Left renal pelvis (tissue), 4 donors: Measurements from ENCODE around the gene POU6F2. TPM values are rescaled to one million over a fixed set of nuclear protein-coding genes. Genes with fewer than 3 reads are reported as not detected.

Source experiments
- DNase-seq, 4 donors: peaks; one replicate each; pipeline ENCODE4 v3.0.0-alpha.2; 2013; ENCODE audit warnings: low read depth in 4 of 4, low spot score in 3 of 4
- polyA plus RNA-seq, 4 donors: library from polyadenylated mRNA; unstranded; fragments of 120-200 nt; gene quantifications; one replicate each; pipeline ENCODE4 v1.2.1, GENCODE V29; 2013; ENCODE audit not compliant: insufficient read length in 4 of 4

POU6F2 gene
- polyA plus RNA-seq, 4 donors, result 0.03 to 0.33 (median 0.15) TPM

DNA sequence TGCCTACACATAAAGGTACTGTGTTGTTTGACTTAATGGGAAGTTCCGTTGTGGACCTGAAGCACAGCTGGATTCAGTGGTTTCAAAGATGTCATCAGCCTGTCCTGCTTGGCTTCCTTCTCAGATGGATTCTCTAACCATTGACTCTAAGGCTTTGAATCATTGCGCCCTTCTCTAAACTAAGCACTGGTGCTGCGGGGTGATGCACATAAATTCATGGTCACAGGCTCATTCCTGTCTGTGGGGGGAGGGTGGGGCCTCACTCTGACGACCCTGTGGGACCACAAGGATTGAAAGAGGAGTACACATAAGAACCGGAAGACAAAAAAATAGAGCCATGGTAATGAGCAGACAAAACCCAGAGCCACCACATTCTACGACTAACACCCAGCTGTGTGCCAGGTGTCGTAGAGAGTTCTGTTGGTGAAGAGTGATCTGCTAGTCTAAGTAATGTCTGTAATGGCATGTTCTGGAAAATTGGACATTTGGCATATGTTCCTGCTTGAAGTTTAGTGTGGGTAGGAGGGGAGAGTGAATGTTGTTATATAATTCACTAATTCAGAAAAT lies 491.2 kb downstream of the POU6F2 start:
- no peak for DNase-seq

DNA sequence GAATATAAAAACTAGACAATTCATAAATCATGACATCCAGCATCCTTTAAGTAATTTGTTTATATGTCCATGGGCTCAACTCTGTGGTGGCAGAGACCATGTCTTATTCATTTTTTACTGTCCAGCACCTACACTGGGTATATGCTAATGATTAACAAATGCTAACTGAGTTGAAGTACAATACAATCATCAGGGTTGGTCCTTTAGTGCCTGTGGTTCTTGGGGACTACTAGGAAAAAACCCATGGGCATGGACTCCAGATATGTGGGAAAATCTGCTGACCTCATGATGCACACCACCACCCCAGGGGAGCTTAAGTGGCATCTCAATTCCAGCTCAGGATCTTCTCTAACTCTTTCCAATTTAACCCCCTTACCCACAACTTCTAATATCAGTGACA lies 503.2 kb downstream of the POU6F2 start:
- no peak for DNase-seq

DNA sequence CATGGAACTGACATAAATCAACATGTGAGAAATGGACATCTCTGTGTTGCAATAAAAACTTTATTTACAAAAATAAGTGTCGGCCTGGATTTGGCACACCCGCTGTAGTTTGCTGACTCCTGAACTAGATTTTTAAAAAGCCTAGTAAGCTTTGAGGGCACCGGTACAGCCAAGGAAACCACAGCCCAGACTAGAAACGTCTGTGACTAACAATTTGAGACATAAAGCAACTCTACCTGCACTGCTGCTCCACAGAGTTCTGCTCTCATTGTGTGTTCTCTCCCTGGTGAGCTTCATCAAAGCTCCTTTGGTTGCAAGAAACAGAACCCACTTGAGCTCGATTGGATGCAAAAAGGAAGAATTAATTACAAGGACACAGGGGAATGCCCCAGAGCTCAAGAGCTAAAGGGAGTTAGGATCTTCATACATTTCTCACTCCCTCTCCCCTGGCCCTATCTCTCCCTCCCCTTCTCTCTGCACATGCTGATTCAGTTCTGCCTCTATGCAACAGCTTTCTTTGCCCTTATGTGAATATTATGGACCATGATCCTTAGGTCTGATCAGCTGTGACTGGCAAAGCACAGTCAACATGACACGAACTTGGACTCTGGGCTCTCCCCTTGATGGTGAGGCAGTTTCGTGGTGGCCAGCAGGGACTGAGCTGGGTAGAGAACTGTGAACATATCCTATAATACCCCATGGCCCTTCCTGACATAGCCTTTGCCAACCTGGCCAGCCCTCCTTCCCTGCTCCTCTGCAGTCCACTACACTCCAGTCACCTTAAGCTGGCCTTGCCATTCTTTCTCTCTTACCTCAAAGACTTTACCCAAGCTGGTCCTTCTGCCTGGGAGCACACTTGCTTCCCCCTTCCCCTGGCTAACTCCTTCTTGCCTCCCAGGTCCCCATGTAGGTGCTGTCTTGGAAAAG lies 511.0 kb downstream of the POU6F2 start:
- no peak for DNase-seq

DNA sequence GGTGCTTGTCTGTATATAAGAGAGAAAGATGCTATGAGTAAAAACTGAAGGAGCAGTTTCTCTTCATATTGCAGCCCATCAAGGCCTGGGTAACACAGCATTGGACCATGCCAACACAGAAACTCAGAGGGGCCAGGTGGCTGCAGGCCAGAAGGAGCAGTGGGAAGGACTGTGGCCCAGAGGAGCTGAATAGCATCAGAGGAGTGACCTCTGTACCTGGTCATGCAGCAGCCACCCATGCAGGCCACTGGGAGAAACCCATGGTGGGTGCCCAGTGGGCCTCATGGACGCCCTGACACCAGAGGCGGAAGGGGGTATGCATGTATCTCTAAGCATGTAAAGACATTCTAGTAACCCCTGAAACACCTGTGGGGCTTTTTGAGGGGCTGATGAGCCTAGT lies 512.6 kb downstream of the POU6F2 start:
- no peak for DNase-seq

DNA sequence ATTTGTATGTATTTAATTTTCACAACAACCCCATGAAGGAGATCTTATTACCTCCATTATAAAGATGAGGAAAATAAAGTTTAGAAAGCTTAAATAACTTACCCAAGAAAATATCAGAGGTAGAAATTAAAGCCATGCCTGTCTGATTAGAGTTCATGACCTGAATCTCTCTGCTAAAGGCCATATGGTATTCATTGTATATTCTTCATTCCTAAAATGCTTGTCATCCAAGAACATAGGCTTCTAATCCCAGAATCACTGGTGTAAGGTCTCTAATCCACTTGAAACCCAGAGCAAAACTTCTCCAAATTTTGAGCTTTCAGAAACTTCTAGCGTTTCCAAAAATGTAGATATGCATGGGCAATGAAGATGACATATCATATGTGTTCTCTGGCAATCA lies 516.2 kb downstream of the POU6F2 start:
- DNase-seq, result no peak

DNA sequence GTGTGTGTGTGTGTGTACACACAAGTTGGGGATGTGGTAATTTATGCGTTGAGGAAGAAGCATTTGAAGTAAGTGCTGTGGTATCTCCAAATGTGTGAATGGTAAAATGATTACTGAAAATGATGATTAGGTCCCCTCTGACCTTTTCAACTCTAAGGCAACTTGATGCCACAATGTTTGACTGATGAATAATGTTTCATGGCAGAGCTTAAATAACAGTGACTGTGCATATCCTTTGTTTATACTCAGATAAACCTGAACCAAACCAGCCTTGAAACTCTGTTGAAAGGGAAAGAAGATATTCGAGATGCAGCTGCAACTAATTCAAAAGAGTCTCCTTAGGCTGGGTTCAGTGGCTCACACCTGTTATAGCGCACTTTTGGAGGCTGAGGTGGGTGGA lies 523.6 kb downstream of the POU6F2 start:
- DNase-seq, result no peak

DNA sequence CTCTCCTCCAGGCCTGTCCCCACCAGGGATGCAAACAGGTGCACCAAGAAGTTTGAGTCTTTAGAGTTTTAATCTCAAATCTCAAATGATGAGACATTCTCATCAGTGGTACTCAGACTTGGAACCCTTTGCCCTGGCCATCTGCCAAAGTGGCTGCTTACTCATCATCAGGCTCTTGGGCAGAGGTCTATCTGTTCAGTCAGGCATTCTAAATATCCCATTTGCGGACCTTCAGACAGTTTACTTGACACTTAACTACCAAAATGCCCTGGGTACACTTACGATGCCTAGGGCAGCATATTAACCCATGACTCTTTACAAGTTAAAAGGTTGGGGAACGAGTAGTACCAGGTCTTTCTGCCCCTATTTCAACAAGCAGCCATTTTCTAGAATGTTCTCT lies 527.3 kb downstream of the POU6F2 start:
- no peak for DNase-seq

DNA sequence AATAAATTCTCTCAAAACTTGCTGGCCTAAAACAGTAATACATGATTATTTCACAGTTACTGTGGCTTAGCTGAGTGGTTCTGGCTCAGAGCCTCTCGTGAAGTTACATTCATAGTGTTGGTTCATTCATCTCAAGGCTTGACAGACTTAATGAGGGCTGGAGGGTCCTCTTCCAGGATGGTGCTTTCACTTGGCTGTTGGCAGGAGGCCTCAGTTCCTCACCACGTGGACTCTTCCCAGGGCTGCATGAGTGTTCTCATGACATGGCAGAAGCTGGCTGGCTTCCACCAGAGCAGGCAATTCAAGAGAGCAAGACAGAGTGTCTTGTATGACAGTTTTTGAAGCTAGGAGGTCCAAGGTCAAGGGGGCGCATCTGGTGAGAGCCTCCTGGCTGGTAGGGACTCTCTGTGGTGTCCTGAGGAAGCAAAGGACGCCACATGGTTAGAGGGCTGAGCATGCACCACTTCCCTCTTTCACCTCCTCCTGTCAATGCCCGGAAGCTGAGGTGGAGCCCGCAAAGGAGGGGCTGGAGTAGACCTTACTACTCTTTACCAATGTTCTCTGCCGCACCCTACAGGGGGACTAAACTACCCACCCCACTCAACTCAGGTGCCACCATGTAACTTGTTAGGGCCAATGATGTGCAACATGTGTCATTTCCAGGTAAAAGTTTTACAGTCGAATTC lies 530.3 kb downstream of the POU6F2 start:
- no peak for DNase-seq

DNA sequence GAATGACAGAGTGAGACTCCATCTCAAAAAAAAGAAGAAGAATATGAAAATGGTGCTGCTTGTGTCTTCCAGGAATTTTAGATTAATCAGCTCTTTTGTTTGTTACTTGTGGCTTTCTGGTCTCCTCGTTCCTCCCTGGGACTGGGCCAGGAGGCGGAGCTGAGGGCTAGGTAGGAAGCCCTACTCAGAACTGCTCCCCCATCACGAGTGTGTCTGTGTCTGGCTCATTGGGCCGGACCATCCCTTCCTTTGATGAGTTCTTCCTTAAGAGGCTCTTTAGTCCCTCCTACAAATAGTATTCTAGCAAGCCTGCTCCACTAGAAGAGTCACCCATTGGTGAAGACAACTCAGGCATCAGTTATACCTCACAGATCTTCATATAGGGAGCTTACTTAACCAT lies 531.7 kb downstream of the POU6F2 start:
- no peak for DNase-seq

DNA sequence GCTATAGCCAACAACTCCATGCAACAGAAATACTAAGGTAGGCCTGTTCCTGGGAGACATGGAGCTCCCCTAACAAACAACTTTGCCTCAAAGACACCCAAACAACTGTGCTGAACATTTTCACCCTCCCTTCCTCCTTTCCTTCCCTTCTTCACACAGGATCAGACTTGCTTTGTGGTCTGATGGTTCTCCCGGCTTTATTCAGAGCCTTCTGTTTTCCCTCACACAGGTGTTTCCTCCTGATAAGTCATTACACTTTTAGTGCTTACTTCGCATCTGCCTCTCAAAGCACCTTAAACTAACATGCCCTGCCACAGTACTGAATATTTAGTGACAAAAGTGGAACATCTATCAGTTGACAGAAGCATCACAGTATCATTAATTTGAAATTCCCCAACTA lies 532.2 kb downstream of the POU6F2 start:
- no peak for DNase-seq

DNA sequence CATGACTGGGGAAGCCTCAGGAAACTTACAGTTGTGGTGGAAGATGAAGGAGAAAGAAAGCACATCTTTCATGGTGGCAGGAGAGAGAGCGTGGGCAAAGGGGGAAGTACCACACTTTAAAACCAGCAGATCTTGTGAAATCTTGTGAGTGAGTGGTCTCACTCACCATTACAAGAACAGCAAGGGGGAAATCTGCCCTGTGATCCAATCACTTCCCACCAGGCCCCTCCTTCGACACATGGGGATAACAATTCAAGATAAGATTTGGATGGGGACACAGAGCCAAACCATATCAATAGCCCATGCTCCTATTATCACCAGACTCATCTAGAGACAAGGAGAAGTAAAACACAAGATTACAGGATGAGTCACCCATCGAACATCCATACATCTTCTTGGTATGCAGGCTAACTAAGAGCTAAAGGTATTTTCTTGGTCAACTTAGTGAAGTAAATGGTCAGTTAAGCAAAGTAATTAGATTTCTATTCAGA lies 533.2 kb downstream of the POU6F2 start:
- DNase-seq, result no peak

DNA sequence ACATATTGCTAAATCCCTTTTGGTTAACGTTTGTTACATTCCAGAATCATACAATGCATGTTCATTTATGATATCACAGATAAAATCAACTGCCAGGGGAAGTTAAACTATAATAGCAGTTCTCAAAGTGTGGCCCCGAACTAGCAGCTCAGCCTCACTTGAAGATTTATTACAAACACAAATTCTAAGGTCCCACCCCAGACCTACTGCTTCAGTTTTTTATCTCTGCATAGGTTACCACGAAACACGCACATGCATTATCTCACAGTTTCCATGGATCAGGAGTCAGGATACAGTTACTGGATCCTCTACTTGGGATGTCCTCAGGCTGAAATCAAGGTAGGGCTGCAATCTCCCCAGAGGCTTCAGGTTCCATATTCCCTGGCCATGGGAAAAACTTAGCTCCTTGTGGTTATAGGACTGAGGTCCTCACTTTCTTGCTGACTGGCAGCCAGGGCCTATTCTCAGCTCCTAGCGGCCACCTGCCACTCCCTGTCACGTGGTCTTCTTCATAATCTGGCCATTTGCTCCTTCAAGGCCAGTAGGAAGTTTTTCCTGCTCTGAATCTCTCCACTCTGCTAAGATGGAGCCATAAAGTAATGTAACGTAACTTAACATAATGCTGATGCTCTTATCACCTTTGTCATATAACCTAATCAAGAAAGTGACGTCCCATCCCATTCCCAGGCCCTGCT lies 538.0 kb downstream of the POU6F2 start:
- no peak for DNase-seq

DNA sequence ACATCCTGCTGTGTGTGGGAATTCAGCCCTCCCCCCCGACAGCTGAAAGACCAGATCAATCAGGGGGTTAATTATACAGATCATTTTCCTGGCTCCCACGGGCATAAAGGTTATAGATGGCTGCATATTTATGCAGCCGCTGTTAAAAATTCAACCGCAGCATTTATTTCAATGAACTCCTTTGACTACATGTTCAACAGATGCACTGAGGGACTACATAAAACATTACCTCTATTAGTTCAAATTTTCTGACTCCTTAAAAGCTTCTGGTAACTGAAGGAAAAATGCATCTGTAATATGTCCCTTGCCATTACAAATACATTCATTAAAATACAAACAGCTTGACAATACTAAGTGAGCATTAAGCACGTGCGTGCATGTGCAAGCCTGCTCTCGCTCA lies 538.8 kb downstream of the POU6F2 start:
- DNase-seq, result no peak

DNA sequence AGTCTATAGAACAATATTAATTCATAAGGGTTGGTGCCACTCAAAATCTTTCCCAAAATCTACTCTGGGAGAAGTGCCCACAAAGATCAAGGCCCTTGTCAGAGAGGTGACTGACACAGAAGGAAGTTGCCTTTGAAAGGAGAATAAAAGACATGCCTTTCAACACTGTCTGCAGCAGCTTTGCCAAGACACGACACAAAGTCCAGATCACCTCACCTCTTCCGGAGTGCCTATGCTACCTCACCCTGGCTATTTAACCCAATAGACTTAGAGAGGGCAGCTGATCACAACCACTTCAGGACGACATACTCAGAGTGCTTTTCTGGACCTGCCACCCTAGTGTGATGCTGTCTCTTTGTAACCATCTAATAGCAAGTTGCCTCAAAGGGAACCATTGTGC lies 539.5 kb downstream of the POU6F2 start:
- no peak for DNase-seq

Other genes with a start within 250 kb of the POU6F2 start
- gene VPS41, start 68.7 kb upstream of the POU6F2 start, polyA plus RNA-seq, result 10 to 100 TPM; 66.5 to 87.7 (median 80.1) TPM